A673 (cell line): ENCODE data around the gene UPF3A. TPM values are rescaled to one million over a fixed set of nuclear protein-coding genes. Genes with fewer than 3 reads are reported as not detected.

Experiments used
- BruUV-seq: library from RNA; stranded (reverse); fragments of 400-500 nt; replicated peaks from 2 replicates; lab custom pipeline; 2021; lab: Mats Ljungman, UMichigan
- CTCF ChIA-PET: fragments of 300-600 bp; sonication (Branson Sonifier 250); formaldehyde crosslinking; loops from one replicate; lab custom pipeline; 2022; ENCODE audit warnings: antibody characterized with exemption; lab: Charles Lee
- POLR2A ChIA-PET: fragments of 300-600 bp; sonication (Branson Sonifier 250); formaldehyde crosslinking; loops from one replicate; lab custom pipeline; 2022; ENCODE audit warnings: antibody characterized with exemption; ENCODE audit not compliant: low non-redundant PET; lab: Charles Lee
- DNase-seq: peaks from one replicate; pipeline ENCODE4 v3.0.0-alpha.2; 2015; ENCODE audit warnings: low spot score
- H3K27ac ChIP-seq: fragments of 200-600 bp; sonication (generic); 2 replicates; pipeline ENCODE4 v1.5.1; 2016; ENCODE audit warnings: mixed run types, low read depth, mild to moderate bottlenecking, mixed read lengths, antibody characterized with exemption, low read length; ENCODE audit not compliant: poor library complexity, severe bottlenecking
- H3K27me3 ChIP-seq: fragments of 200-600 bp; sonication (generic); replicated peaks from 2 replicates; pipeline ENCODE4 v1.6.1; 2017; ENCODE audit warnings: mixed run types, low read depth, mild to moderate bottlenecking, mixed read lengths, antibody characterized with exemption, low read length; ENCODE audit not compliant: insufficient read depth, poor library complexity
- H3K36me3 ChIP-seq: fragments of 200-600 bp; sonication (generic); 2 replicates; pipeline ENCODE4 v1.6.1; 2016; ENCODE audit warnings: mixed run types, mild to moderate bottlenecking, mixed read lengths, antibody characterized with exemption, low read length; ENCODE audit not compliant: insufficient read depth, poor library complexity, severe bottlenecking
- H3K4me1 ChIP-seq: fragments of 200-600 bp; sonication (generic); 2 replicates; pipeline ENCODE4 v1.6.1; 2017; ENCODE audit warnings: mixed run types, mild to moderate bottlenecking, mixed read lengths, antibody characterized with exemption, low read length; ENCODE audit not compliant: insufficient read depth, poor library complexity, severe bottlenecking
- H3K4me3 ChIP-seq: fragments of 200-600 bp; sonication (generic); 2 replicates; pipeline ENCODE4 v1.5.1; 2016; ENCODE audit warnings: low read depth, mixed run types, mild to moderate bottlenecking, mixed read lengths, low read length; ENCODE audit not compliant: poor library complexity, severe bottlenecking
- H3K9me3 ChIP-seq: fragments of 200-600 bp; sonication (generic); 2 replicates; pipeline ENCODE4 v1.6.1; 2016; ENCODE audit warnings: mixed run types, low read depth, mild to moderate bottlenecking, mixed read lengths, antibody characterized with exemption, low read length; ENCODE audit not compliant: poor library complexity, severe bottlenecking
- EZH2 ChIP-seq: fragments of 200-600 bp; sonication (generic); IDR thresholded peaks from 2 replicates; pipeline ENCODE4 v1.6.1; 2017; ENCODE audit warnings: borderline replicate concordance, low read depth, mild to moderate bottlenecking, mixed read lengths, antibody characterized with exemption, low read length; ENCODE audit not compliant: poor library complexity, severe bottlenecking
- intact Hi-C: fragments of 100-400 bp; cut with micrococcal nuclease; formaldehyde crosslinking; loops from one replicate; pipeline ENCODE4 v1.10.0; 2022; ENCODE audit not compliant: unreplicated experiment
- total RNA-seq: library from RNA; stranded (reverse); gene quantifications from 2 replicates; pipeline ENCODE4 v1.2.3, GENCODE V29; 2021
- TF ChIP-seq, protein P1 (sequence below): fragments of 300-800, 200-600 bp; sonication (generic); conservative IDR thresholded peaks from 2 replicates; pipeline ENCODE4 v1.5.1; 2017; ENCODE audit warnings: low read depth, mild to moderate bottlenecking, antibody characterized with exemption, low read length, moderate library complexity, mixed read lengths

UPF3A gene
- total RNA-seq, 1 experiment from 2014 or later = 32.0 TPM

DNA sequence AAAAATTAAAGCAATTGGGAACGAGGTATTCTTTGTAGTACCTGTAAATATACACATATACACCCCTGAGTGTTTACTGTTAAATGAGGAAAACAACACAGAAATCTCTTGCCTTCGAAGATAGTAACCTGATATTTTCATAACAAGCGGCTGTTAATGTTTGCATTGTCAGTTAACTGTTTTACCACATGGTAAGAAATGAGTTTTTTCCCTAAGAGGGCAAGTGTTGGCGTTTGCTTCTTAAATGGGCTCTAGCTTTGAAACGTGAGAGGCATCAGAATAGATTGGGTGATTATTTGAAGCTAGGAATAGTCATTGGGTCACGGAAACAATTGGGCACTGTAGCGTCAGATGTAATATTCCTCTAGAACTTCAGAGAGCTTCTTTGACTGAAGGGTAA, 22.0 kb upstream of the UPF3A start:
- Histone ChIP-seq H3K4me1 (no peaks in the 10 kb centered on the region), H3K27ac (no peak overlapping the region), H3K9me3 (no peaks in the 10 kb centered on the region), H3K4me3 (no peak overlapping the region), H3K27me3 (no peaks in the 10 kb centered on the region), H3K36me3 (peaks cover 78% of the 10 kb centered on the region)
- no peak for TF ChIP-seq EZH2
- TF ChIP-seq, protein P1, sequence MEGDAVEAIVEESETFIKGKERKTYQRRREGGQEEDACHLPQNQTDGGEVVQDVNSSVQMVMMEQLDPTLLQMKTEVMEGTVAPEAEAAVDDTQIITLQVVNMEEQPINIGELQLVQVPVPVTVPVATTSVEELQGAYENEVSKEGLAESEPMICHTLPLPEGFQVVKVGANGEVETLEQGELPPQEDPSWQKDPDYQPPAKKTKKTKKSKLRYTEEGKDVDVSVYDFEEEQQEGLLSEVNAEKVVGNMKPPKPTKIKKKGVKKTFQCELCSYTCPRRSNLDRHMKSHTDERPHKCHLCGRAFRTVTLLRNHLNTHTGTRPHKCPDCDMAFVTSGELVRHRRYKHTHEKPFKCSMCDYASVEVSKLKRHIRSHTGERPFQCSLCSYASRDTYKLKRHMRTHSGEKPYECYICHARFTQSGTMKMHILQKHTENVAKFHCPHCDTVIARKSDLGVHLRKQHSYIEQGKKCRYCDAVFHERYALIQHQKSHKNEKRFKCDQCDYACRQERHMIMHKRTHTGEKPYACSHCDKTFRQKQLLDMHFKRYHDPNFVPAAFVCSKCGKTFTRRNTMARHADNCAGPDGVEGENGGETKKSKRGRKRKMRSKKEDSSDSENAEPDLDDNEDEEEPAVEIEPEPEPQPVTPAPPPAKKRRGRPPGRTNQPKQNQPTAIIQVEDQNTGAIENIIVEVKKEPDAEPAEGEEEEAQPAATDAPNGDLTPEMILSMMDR = no peak
- ChIA-PET POLR2A (no interaction called here), CTCF (no interaction called here)
- intact Hi-C loops = no loop called here
- no peak for DNase-seq
- no TSS peak for BruUV-seq

DNA sequence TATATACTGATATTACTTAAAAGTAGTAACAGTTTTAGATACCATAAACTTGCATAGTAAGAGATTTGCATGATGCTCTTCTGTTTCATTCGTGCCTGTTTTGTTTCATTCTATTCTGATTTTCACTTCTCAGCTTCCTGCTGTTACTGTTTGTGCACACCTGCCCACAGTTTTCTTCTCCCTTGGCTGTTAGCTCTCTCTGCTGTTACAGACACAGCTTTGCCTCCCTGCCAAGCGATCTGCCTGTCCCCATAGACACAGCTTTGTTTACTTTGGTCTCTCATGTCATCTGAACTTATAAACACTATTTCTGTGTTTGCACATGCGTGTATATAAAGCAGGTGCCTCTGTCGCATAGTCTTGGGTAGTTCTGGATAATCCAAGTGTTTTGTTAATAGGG, 21.4 kb upstream of the UPF3A start:
- no peak overlapping the region for H3K4me3 ChIP-seq
- no peak overlapping the region for H3K27ac ChIP-seq
- no peak for TF ChIP-seq EZH2
- TF ChIP-seq, protein P1 = no peak
- H3K27me3 ChIP-seq = no peaks in the 10 kb centered on the region
- H3K4me1 ChIP-seq = no peaks in the 10 kb centered on the region
- CTCF ChIA-PET = no interaction called here
- DNase-seq = no peak
- intact Hi-C loops = no loop called here
- POLR2A ChIA-PET = no interaction called here
- BruUV-seq = no TSS peak
- no peaks in the 10 kb centered on the region for H3K9me3 ChIP-seq
- H3K36me3 ChIP-seq = peaks cover 76% of the 10 kb centered on the region

DNA sequence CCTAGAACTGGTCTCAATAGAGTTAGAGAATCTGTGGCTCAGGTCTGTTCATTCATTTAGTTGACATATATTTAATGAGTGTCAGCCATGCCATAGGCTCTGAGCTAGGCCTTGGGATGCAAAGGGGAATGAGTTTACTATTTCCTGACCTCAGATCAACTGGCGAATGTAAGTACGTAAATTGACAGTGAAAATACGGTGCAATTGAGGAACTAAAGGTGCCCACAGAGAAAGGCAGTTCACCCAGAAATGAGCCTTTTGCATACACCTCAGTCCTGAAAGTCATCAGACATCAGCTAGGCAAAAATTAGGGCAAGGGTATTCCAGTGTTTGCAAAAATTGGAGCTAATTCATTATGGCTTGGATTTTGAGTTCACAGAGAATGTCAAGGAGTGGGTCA, 20.6 kb upstream of the UPF3A start:
- POLR2A ChIA-PET = no interaction called here
- CTCF ChIA-PET = no interaction called here

More for the DNA sequence above, 20.6 kb upstream of the UPF3A start:
- no TSS peak for BruUV-seq
- intact Hi-C loops = no loop called here
- Histone ChIP-seq H3K27me3 (no peaks in the 10 kb centered on the region), H3K9me3 (no peaks in the 10 kb centered on the region), H3K4me1 (no peaks in the 10 kb centered on the region), H3K4me3 (no peak overlapping the region), H3K36me3 (peaks cover 83% of the 10 kb centered on the region), H3K27ac (no peak overlapping the region)
- DNase-seq = no peak
- TF ChIP-seq, protein P1 = no peak
